Esophagus squamous epithelium (tissue), 4 donors: ENCODE data around the gene ECI1.

Experiments
- CTCF ChIP-seq, 6 experiments: fragments of 450-650 bp in 4 of 6; fragments of 200-600 bp in 2 of 6; sonication (generic) in 2 of 6; IDR thresholded peaks; one replicate each; pipeline ENCODE4 v1.5.1; 2016 to 2019; ENCODE audit warnings: antibody characterized with exemption in 6 of 6, mild to moderate bottlenecking in 4 of 6, moderate library complexity in 4 of 6
- POLR2A ChIP-seq, 4 donors: fragments of 450-650 bp; IDR thresholded peaks; one replicate each; pipeline ENCODE4 v1.6.1; 2017; ENCODE audit warnings: antibody characterized with exemption in 4 of 4, mild to moderate bottlenecking in 4 of 4, moderate library complexity in 3 of 4

GRCh38 chr16:2289282-2289681 is 37.9 kb upstream of the ECI1 start:
- TF ChIP-seq CTCF (IDR thresholded peaks at IDR 0.05) (no peak), POLR2A (IDR thresholded peaks at IDR 0.05) (no peak)
